AG09309 (cell line): ENCODE measurements around the gene ARID5B.
"Not testable (repeated sequence)": the region's sequence is repeated elsewhere in the genome, so short reads cannot be mapped to it uniquely, and the experiment has no call there.

ENCODE experiments used
- DNase-seq: peaks from one replicate; pipeline ENCODE4 v3.0.0-alpha.2; 2010; ENCODE audit warnings: low read depth
- H3K4me3 ChIP-seq: 2 replicates; pipeline ENCODE4 v1.5.1; 2011; ENCODE audit warnings: mild to moderate bottlenecking, low read depth, low read length, moderate library complexity; ENCODE audit not compliant: control insufficient read depth
- TF ChIP-seq, protein P1 (sequence below): IDR thresholded peaks from 2 replicates; pipeline ENCODE4 v1.5.1; 2011; ENCODE audit warnings: mild to moderate bottlenecking, low read depth, low read length, inconsistent platforms; ENCODE audit not compliant: insufficient read depth, control insufficient read depth; ENCODE audit errors: missing control alignments

ARID5B gene

DNA sequence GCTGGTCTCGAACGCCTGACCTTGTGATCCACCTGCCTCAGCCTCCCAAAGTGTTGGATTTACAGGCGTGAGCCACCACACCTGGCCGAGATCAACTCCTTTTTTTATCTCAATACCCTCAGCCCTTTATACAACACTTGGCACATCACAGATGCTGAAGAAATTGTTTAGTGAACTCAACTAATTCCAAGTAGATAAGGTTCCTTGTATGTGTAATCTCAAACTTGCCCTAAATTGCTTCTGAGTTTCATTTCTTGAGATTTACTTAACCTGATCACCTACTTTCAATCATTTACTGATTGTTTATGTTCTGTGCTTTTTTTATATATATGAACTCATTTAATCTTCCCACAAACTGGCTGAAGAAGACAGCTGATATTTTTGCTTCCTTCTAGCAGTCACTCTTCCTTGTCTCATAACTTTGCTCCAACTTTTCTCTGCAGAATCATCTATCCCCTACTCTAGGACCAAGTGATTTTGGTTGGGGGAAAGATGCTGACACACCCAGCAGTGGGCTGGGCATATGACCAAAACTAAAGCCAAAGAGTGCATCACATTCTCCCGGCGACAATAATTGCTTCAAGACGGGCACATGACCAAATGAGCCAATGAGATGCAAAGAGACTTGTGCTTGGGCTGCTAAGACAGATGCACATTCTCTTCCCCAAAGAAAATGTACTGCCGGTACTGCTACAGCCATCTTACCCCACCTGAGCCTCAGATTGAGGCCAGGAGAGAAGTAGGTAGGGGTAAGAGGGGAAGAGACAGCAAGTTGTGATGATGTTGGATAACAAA is 40.3 kb upstream of the ARID5B start:
- DNase-seq = no peak
- H3K4me3 ChIP-seq = no peak overlapping the region
- TF ChIP-seq, protein P1, sequence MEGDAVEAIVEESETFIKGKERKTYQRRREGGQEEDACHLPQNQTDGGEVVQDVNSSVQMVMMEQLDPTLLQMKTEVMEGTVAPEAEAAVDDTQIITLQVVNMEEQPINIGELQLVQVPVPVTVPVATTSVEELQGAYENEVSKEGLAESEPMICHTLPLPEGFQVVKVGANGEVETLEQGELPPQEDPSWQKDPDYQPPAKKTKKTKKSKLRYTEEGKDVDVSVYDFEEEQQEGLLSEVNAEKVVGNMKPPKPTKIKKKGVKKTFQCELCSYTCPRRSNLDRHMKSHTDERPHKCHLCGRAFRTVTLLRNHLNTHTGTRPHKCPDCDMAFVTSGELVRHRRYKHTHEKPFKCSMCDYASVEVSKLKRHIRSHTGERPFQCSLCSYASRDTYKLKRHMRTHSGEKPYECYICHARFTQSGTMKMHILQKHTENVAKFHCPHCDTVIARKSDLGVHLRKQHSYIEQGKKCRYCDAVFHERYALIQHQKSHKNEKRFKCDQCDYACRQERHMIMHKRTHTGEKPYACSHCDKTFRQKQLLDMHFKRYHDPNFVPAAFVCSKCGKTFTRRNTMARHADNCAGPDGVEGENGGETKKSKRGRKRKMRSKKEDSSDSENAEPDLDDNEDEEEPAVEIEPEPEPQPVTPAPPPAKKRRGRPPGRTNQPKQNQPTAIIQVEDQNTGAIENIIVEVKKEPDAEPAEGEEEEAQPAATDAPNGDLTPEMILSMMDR = no peak

DNA sequence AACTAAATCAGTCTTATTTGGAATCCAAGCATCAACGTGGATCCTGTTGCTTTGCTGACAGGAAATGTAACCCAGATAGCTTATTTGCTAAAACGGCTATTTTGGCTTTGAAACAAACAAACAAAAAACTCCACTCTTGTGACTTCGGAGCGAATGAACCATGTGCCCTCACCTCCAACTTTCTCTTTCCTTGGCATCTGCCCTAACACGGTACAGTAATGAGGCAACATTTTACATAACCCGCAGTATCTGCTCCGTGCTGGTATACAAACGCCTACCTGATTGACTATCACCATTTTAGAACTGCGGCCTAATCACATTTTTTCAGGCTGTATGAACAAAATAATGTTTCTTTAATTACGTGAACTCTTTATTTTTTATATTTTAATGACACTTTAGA is 37.5 kb upstream of the ARID5B start:
- DNase-seq = no peak
- H3K4me3 ChIP-seq = no peak overlapping the region
- TF ChIP-seq, protein P1 = no peak

- TF ChIP-seq, protein P1 = no peak
- H3K4me3 ChIP-seq = no peak overlapping the region
- DNase-seq = no peak
These were observed 34.7 kb upstream of the ARID5B start for GRCh38 chr10:61866700-61867368.

- H3K4me3 ChIP-seq, DNase-seq: not testable (repeated sequence)
These were observed 34.1 kb upstream of the ARID5B start for GRCh38 chr10:61867374-61867773.

GRCh38 chr10:61867817-61868216 is 33.7 kb upstream of the ARID5B start:
- not testable (repeated sequence) for H3K4me3 ChIP-seq, DNase-seq

DNA sequence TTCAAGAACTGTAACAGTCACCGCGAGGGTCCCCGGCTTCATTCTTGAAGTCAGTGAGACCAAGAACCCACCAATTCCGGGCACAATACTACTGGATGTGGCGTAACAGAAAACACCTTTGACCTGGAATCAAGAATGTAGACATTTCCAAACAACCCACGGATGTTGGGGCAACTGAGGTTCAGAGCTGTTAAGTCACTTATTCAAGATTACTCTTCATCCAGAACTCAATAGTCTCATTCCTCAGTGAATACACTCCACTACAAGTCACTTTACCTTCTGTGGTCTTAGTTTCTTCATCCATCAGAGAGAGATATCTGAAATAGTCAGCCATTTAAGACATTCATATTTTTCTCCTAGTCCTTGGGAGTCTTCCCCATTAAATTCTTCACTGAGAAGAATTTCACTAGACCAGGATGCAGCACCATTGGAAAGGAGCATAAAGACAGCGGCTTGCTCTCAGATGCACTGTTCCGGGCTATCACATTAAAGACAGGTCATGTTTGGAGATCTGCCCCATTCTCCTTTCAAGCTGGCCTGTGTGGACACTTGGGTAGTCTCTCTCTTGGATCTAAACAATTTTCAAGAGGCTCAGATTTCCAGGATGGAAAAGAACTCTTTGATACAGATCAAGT is 32.3 kb upstream of the ARID5B start:
- TF ChIP-seq, protein P1 = no peak
- H3K4me3 ChIP-seq = no peak overlapping the region
- no peak for DNase-seq

GRCh38 chr10:61869774-61870525 is 31.5 kb upstream of the ARID5B start:
- TF ChIP-seq, protein P1 = no peak
- no peak overlapping the region for H3K4me3 ChIP-seq
- DNase-seq = peak; percentile 56
